Measurements from ENCODE around the gene LRGUK.

DNA sequence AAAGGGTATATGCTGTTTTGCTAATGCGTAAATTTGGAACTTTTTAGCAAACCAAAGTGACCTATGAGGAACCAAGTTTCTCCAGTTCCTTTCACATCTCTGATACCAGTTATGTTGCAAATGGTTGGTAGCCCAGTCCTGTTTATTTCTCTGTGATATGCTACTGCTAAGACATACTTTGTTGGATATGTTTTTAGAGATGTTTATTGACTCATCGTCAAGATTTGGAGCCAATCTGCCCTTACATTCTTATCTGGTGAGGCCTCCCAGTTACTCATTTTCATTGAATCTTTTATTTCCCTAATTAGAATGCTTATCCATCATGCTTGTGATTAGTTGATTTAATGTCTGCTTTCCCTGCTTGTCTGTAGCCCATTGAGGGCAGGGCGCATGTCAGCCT, 58.9 kb downstream of the LRGUK start:
- TF ChIP-seq, protein P1, sequence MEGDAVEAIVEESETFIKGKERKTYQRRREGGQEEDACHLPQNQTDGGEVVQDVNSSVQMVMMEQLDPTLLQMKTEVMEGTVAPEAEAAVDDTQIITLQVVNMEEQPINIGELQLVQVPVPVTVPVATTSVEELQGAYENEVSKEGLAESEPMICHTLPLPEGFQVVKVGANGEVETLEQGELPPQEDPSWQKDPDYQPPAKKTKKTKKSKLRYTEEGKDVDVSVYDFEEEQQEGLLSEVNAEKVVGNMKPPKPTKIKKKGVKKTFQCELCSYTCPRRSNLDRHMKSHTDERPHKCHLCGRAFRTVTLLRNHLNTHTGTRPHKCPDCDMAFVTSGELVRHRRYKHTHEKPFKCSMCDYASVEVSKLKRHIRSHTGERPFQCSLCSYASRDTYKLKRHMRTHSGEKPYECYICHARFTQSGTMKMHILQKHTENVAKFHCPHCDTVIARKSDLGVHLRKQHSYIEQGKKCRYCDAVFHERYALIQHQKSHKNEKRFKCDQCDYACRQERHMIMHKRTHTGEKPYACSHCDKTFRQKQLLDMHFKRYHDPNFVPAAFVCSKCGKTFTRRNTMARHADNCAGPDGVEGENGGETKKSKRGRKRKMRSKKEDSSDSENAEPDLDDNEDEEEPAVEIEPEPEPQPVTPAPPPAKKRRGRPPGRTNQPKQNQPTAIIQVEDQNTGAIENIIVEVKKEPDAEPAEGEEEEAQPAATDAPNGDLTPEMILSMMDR (IDR thresholded peaks at IDR 0.05): no peak
- no peak for TF ChIP-seq POLR2A (IDR thresholded peaks at IDR 0.05)
